OCI-LY1 (cell line): ENCODE measurements around the gene ITIH1.

Experiments used
- H2AFZ ChIP-seq: fragments of 200-600 bp; sonication (generic), shearing (Covaris generic); 2 replicates; pipeline ENCODE4 v1.6.0; 2014; ENCODE audit warnings: antibody characterized with exemption, mild to moderate bottlenecking, low read length
- H3F3A ChIP-seq: fragments of 200-600 bp; sonication (generic), shearing (Covaris generic); 2 replicates; pipeline ENCODE4 v1.6.0; 2014; ENCODE audit warnings: mild to moderate bottlenecking, antibody characterized with exemption, low read length, moderate library complexity; ENCODE audit not compliant: insufficient read depth
- H3K27ac ChIP-seq: fragments of 200-600 bp; sonication (generic); 2 replicates; pipeline ENCODE4 v1.5.1; 2014; ENCODE audit warnings: low read length, mixed run types, mild to moderate bottlenecking, low read depth; ENCODE audit not compliant: poor library complexity, severe bottlenecking
- H3K27me3 ChIP-seq: fragments of 200-600 bp; sonication (generic); 2 replicates; pipeline ENCODE4 v1.6.0; 2014; ENCODE audit warnings: antibody characterized with exemption, mild to moderate bottlenecking, low read length, moderate library complexity; ENCODE audit not compliant: insufficient read depth
- H3K36me3 ChIP-seq: fragments of 200-600 bp; sonication (generic); 2 replicates; pipeline ENCODE4 v1.6.1; 2014; ENCODE audit warnings: mild to moderate bottlenecking, antibody characterized with exemption, low read length, moderate library complexity, mixed read lengths; ENCODE audit not compliant: insufficient read depth
- H3K4me1 ChIP-seq: fragments of 200-600 bp; sonication (generic); 2 replicates; pipeline ENCODE4 v1.5.1; 2014; ENCODE audit warnings: mild to moderate bottlenecking, low read length, moderate library complexity; ENCODE audit not compliant: insufficient read depth, severe bottlenecking
- H3K4me2 ChIP-seq: fragments of 200-600 bp; sonication (generic), shearing (Covaris generic); 2 replicates; pipeline ENCODE4 v1.6.1; 2014; ENCODE audit warnings: low read length
- H3K4me3 ChIP-seq: fragments of 200-600 bp; sonication (generic); 2 replicates; pipeline ENCODE4 v1.5.1; 2014; ENCODE audit warnings: low read length, low read depth, mild to moderate bottlenecking, mixed read lengths; ENCODE audit not compliant: poor library complexity, severe bottlenecking
- H3K79me2 ChIP-seq: fragments of 200-600 bp; shearing (Covaris generic); 2 replicates; pipeline ENCODE4 v1.6.1; 2016; ENCODE audit warnings: mixed run types, low read length, mixed read lengths; ENCODE audit not compliant: insufficient read depth
- H3K9ac ChIP-seq: fragments of 200-600 bp; sonication (generic), shearing (Covaris generic); 2 replicates; pipeline ENCODE4 v1.6.1; 2014; ENCODE audit warnings: mild to moderate bottlenecking, low read length, mixed read lengths
- H3K9me2 ChIP-seq: fragments of 200-600 bp; sonication (generic), shearing (Covaris generic); 2 replicates; pipeline ENCODE4 v1.6.1; 2014; ENCODE audit warnings: low read depth, mild to moderate bottlenecking, low read length, mixed read lengths
- H3K9me3 ChIP-seq: fragments of 200-600 bp; shearing (Covaris generic); 2 replicates; pipeline ENCODE4 v1.6.1; 2014; ENCODE audit warnings: low read length, mixed read lengths
- H4K20me1 ChIP-seq: fragments of 200-600 bp; sonication (generic), shearing (Covaris generic); 2 replicates; pipeline ENCODE4 v1.6.0; 2016; ENCODE audit warnings: mild to moderate bottlenecking, low read length; ENCODE audit not compliant: insufficient read depth
- CTCF ChIP-seq: fragments of 200-600 bp; sonication (generic), shearing (Covaris generic); IDR thresholded peaks from 2 replicates; pipeline ENCODE4 v1.5.1; 2017; ENCODE audit warnings: mild to moderate bottlenecking, antibody characterized with exemption, low read length, moderate library complexity, mixed read lengths
- EZH2 ChIP-seq: fragments of 200-600 bp; sonication (generic), shearing (Covaris generic); IDR thresholded peaks from 2 replicates; pipeline ENCODE4 v1.8.0; 2017; ENCODE audit warnings: borderline replicate concordance, mixed run types, mild to moderate bottlenecking, antibody characterized with exemption, low read length, moderate library complexity, mixed read lengths

Gene ITIH1

GRCh38 chr3:52809149-52809548, 31.8 kb downstream of the ITIH1 start:
- Histone ChIP-seq H3K79me2 (no peaks in the 10 kb centered on the region), H3K4me2 (no peak overlapping the region), H3K36me3 (no peaks in the 10 kb centered on the region), H3K4me1 (no peaks in the 10 kb centered on the region), H3K9me3 (no peaks in the 10 kb centered on the region), H3K4me3 (no peak overlapping the region), H3K27ac (no peak overlapping the region), H3K9ac (no peak overlapping the region), H3K27me3 (no peaks in the 10 kb centered on the region), H4K20me1 (no peaks in the 10 kb centered on the region), H3F3A (no peaks in the 10 kb centered on the region), H2AFZ (no peak overlapping the region), H3K9me2 (no peaks in the 10 kb centered on the region)
- TF ChIP-seq CTCF (no peak), EZH2 (no peak)

- no peak overlapping the region for H3K27ac ChIP-seq
- H3F3A ChIP-seq = no peaks in the 10 kb centered on the region
- no peaks in the 10 kb centered on the region for H3K9me3 ChIP-seq
- no peak overlapping the region for H3K9ac ChIP-seq
- H2AFZ ChIP-seq = no peak overlapping the region
- no peaks in the 10 kb centered on the region for H3K36me3 ChIP-seq
- H3K79me2 ChIP-seq = no peaks in the 10 kb centered on the region
- no peaks in the 10 kb centered on the region for H4K20me1 ChIP-seq
- no peaks in the 10 kb centered on the region for H3K27me3 ChIP-seq
- H3K9me2 ChIP-seq = no peaks in the 10 kb centered on the region
- no peak overlapping the region for H3K4me2 ChIP-seq
- no peak overlapping the region for H3K4me3 ChIP-seq
- H3K4me1 ChIP-seq = no peaks in the 10 kb centered on the region
- TF ChIP-seq CTCF (no peak), EZH2 (no peak)
Observed at GRCh38 chr3:52809662-52810377, 32.4 kb downstream of the ITIH1 start.

GRCh38 chr3:52810923-52811322, 33.5 kb downstream of the ITIH1 start:
- Histone ChIP-seq H3F3A (no peaks in the 10 kb centered on the region), H3K4me2 (no peak overlapping the region), H3K36me3 (no peaks in the 10 kb centered on the region), H4K20me1 (no peaks in the 10 kb centered on the region), H3K4me3 (no peak overlapping the region), H3K9me2 (no peaks in the 10 kb centered on the region), H3K27ac (no peak overlapping the region), H3K9ac (no peak overlapping the region), H3K4me1 (no peaks in the 10 kb centered on the region), H3K9me3 (no peaks in the 10 kb centered on the region), H3K79me2 (no peaks in the 10 kb centered on the region), H2AFZ (no peak overlapping the region), H3K27me3 (no peaks in the 10 kb centered on the region)
- no peak for TF ChIP-seq EZH2
- TF ChIP-seq CTCF = no peak
